Measurements from ENCODE around the gene MAD1L1. TPM values are rescaled to one million over a fixed set of nuclear protein-coding genes. Genes with fewer than 3 reads are reported as not detected.
"Not testable (repeated sequence)": the region's sequence is repeated elsewhere in the genome, so short reads cannot be mapped to it uniquely, and the experiment has no call there.

MAD1L1 gene
- total RNA-seq, 2 donors from 2014 or later, result 18.9 to 24.9 TPM

DNA sequence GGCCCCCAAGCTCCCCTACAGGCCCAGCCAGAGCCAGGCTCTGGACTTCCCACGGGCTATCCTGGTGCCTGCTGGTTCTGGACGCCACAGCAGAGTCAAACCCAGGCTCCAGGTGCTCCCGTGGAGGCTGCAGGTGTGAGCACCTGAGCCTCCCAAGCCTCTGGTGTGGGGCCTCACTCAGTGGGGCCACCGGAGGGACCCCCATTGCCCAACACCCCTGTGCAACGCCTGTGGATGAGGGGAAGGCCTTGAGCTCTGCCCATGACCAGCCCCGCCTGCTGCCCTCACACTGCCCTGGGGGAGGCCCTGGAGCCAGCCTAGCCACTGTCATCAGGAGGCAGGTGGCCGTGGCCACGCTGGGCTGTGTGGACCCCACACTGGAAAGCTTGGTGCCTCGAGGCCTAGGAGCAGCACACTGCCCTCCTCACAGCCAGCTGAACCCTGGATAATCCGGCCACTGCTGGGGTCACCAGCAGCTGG lies 229.3 kb downstream of the MAD1L1 start:
- intact Hi-C loops (cut with DNase I), result no loop called here
- no peak for ATAC-seq
- DNase-seq, result peak; percentile 8

DNA sequence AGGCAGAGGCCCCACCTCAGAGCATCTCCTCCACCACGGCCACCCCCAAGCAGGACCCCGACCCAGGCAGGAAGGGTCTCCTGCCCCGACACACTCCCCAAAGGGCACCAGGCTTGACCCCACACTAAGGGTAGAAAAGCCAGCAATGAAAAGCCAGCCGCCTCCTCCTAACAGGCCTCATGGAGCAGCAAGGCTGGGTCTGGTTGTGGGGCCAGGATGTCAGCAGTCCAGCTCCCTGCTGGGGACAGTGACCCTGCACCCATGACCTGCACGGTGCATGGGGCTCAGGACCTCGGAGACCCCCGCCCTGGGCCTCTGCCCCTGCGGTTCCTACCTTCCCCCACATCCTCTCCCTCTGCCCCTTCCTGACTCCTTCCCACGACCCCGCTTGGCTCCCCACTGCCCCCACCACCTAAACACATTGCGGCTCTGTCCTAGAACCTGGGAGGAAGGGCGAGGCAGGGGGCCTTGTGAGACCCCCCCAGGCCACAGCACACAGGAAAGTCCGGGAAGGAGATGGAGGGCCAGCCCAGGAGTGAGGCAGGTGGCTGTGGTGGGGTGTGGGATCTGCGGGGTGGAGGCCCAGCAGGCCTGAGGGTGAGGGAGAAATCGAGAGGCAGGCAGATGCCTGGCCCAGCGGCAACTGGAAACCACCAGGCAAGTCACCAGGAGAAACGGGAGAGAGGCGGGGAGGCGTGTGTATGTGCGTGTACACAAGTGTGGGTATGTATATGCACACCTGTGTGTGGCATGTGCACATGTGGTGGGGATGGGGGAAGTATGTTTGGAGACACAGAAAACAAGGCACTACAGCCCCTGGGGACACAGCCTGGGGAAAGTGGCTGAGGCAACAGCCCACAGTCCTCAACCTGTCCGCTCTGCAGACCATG lies 229.9 kb downstream of the MAD1L1 start:
- intact Hi-C loops (cut with DNase I), result no loop called here
- ATAC-seq (no peak), DNase-seq (peak; percentile 13)

DNA sequence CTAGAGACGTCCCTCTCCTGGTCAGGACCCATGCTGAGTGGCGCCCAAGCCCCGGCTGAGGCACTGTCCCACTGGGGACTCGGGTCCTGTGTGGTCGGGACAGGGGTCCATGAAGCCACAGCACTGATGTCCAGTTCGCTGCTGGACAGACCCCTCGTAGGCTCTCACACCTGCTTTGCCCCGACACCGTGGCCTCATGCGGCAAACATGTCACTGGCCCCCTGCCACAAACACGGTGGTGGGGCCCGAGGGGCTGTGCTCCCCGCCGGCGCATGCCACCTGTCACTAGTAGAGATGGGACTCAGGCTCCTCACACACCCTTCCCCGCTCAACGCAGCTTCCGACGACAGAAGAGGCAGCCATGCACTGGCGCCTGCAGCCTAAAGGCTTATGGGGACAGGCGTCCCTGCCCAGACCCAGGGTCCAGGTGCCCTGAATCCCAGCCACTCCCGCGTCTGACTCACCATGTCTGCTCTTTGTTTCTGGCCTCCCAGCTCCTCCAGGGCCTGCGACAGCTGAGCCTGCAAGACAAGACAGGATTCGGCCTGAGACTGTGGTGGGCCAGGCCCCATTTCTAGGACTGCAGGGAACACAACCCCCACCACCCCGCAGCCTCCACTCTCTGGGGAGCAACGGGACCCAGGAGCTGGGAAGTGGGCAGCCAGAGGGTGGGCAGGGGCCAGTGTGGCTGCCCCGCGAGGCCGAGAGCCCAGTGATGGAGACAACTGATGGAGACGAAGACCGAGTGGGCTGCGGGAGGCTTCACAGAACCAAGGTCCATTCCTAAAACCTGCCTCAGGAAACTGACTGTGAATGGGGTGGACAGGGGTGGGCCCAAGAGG lies 230.9 kb downstream of the MAD1L1 start:
- intact Hi-C loops (cut with DNase I), result no loop called here
- DNase-seq, result peak; percentile 10
- no peak for ATAC-seq

DNA sequence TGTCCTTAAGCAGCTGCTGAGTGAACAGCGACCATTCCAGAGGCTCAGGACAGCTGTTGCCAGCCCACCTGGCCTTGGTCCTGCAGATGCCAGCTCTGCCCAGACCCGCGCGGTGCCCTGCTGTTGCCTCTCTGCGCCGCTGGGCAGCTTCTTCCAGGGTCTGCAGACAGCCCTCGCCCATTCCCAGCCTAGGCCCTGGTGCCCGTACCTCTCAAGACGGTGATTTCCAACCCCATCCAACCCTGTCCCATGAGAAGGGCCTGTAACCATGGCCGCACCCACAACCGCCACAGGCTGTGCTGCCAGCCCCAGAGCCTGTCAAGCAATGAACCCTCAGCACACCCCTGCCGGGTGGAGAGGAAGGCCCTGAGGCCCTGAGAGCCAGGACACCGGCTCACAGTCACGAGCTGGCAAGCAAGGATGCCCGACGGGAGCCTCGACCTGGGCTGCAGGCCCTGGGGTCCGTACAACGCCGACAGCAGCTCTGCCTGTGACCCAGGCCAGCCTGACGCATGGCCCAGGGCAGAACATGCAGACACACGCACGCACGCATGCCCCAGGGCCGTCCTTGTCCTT lies 231.9 kb downstream of the MAD1L1 start:
- ATAC-seq (no peak), DNase-seq (peak; percentile 19)

DNA sequence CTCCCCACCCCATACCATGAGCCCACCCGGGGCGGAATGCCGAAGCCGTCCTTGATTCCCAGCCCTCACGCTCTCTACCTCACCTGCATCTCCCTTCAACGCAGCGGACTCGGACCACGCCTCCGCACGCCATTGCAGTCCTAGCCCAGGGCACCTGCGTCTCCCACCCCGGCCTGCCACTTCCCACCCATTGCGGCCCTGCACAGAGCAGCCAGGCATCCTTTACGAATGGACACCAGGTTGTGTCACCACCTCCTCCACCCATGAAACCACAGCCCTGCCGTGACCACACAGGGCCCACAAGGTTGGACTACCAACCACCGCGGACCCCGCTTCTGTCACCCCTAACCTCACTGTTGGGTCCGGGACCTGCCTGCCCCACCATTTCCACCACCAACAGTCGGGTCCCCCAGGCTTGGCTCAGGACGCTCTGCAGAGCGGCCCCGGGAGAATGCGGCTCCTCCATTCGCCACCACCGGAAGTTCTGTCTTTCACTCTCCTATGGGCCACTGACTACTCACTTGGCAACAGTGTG lies 232.5 kb downstream of the MAD1L1 start:
- no peak for DNase-seq
- intact Hi-C loops (cut with DNase I), result no loop called here
- ATAC-seq, result no peak

More for the DNA sequence above, 231.9 kb downstream of the MAD1L1 start:
- intact Hi-C loops (cut with DNase I), result no loop called here

DNA sequence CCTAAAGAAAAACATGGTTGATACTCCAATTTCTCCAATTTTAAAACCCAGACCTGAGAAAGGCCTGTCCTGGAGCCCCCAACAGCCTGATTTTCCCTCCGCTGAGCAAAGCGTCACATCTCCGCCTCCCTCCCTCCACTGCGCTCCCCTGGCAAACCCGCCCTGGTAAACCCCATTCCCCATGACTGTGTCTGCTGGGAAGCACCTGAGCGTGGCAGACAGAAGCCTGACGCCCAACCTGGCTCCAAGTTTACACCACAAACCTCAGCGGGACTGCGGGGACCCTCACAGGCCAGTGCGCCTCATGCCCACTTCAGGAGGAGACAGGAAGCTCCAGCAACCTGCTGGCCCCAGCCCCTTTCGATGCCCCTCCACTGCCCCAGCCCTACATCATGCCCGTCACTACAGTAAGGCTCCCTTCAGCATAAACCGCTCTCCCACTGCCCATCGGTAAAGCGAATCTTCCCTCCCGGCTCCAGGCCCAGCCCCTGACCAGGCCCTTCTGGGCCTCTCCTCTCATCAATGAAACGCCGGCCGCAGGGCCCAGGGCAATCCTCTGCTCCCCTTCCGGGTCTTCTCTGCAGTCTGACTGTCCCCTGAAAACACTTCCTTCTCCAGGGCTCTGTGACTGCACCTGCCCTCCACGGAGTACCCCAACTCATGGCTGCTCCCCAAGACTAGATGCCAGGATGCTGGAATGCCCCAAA lies 233.3 kb downstream of the MAD1L1 start:
- ATAC-seq (no peak), DNase-seq (no peak)
- intact Hi-C loops (cut with DNase I), result no loop called here

DNA sequence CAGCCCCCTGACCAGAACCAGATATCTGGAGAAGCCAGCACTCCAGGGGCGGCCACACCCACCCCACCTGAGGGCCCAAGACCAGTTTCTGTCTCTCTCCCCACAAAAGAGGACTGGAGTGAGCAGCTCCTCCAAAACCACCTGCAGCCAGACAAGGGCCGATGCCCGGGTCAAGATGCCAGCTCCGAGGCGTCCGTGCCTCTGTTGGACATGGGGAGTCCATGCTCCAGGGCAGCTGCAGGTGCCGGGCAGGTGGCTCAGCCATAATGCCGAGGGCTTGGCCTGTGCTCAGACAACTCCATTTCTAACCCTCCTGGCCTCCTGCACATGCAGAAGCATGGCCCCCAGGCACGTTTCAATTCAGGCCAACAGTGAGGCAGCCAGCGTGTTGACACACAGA lies 234.6 kb downstream of the MAD1L1 start:
- intact Hi-C loops (cut with DNase I), result no loop called here
- ATAC-seq (no peak), DNase-seq (no peak)

DNA sequence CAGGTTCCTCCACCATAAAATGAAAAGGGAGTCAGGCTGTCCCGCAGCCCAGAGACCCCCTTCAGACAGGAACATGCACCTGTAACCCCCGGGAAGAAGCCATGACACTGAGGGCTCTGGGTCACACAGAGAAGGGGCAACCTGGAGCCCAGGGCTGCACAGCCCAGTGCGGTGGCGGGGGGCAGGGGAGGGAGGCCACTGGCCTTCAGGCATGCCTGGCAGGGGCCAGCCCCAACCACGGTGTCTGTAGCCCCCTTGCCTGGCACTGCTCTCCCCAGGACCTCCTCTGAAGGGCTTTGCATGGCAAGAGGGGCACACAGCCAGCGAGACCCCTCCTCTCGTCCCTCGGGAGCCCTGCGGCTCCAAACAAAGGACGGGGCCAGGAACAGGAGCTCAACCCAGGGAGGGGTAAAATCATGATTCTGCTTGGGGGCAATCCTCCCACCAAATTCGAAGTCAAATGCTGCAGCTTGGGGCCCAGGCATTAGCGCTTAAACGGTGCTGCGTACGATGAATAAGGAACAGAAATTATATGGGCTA lies 235.1 kb downstream of the MAD1L1 start:
- ATAC-seq (no peak), DNase-seq (no peak)
- intact Hi-C loops (cut with DNase I), result no loop called here

DNA sequence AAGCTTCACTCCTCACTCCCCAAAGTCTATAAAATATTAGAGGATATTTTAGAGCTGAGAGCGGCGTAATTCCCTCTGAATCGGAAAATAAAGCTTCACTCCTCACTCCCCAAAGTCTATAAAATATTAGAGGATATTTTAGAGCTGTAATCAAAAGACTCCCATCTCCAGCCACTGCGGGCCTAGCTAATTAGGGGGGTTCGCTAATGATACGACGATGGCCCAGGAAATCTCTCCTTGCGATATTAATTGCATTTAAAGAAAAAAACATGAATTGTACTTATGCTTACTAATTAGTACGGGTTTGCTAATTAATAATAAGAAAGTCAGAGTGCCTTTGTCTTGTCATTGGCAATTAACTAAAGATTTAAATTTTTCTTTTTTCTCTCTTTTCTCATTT lies 235.9 kb downstream of the MAD1L1 start:
- intact Hi-C loops (cut with DNase I), result no loop called here
- ATAC-seq, result no peak
- DNase-seq, result no peak

DNA sequence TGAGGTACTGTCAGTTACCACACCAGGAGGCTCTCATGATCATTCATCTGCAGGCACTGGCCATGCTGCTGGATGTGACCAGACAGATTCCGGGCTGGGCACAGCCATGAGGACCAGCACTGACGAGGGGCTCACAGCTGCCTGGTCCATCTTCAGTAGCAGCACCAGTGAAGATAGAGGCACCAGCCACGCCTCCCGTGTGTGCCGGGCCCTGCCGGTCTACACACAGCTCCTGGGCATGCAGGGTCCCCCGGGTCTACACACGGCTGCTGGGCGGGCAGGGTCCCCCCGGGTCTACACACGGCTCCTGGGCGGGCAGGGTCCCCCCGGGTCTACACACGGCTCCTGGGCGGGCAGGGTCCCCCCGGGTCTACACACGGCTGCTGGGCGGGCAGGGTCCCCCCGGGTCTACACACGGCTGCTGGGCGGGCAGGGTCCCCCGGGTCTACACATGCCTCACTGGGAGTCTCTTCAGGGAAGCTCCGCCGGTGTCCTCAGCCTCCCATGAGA lies 236.8 kb downstream of the MAD1L1 start:
- not testable (repeated sequence) for ATAC-seq, DNase-seq

DNA sequence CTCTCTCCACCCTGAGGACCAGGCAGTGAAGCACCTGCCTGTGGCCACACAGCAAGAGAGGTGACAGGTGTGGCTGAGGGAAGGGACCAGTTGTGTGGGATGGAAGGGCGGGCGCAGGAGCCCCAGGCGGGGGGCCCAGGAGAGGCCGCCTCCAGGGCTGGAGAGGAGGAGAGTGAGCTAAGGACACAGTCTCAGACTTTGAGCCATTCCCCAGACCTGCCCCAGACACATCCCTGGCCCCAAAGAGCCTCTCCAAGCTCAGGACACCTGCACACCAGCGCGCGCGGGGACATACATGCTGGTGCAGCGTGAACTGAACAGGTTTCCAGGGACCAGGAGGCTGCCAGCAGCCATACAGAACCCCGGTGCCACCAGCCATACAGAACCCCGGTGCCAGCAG lies 237.3 kb downstream of the MAD1L1 start:
- ATAC-seq (no peak), DNase-seq (no peak)
- intact Hi-C loops (cut with DNase I), result no loop called here

More for the DNA sequence above, 236.8 kb downstream of the MAD1L1 start:
- intact Hi-C loops (cut with DNase I), result not testable (repeated sequence)

DNA sequence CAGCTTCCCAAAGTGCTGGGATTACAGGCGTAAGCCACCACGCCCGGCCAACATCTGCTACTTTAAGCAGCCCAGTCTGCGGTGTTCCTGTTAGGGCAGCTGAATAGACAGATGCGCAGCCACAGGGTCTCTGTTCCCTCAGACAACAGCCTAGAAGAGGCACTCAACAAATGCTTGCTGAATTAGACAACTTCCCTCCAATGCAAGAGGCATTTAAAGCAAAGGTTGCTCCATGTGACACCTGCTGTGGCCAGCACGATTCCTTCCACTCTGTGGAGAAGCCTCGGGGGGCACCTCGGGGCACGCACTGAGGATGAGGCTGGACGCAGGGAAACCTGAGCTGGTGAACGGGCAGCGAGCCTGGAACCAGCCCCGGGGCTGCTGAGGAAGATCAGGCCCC lies 237.8 kb downstream of the MAD1L1 start:
- DNase-seq (no peak), ATAC-seq (no peak)
- intact Hi-C loops (cut with DNase I), result no loop called here

DNA sequence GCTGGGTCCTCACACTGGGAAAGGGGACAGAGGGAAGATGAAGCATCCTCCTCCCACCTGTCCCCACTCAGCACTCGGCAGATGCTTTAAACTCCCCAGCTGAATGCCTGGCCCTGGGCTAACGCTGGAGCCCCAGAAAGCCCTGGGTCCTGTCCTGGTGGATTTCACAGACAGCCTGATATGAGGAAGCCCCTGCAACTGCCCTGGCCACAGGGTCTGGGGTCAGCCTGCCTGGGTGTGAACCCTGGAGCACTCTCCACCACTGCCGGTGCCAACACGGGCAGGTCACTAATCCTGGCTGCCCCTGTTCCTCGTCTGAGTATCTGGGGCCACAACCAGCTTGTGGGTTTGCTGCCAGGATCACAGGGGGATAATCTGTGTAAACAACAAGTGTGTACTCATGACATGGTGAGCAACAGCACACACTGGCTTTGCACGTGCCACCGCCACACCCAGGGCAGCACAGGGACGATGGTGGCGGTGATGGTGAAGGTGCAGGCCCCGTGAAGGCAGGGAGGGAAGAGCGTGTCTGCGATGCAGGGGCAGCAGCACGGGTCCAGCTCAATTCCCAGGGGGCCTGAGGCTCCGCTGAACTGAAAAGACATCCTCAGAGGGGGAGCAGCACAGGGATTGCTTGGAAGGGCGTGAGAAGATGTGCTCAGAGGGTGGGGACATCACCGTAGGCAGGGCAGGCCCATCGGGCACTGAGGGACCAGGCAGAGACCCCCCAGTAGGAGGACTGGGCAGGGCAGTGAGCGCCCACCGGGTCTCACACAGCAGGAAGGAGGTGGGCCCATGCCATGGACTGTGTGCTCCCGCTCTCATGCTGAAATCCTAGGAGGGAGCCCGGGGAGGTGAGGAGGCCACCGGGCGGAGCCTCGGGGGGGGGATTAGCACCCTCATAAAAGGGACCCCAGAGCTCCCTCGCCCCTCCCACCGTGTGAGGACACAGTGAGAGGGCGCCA lies 238.7 kb downstream of the MAD1L1 start:
- intact Hi-C loops (cut with DNase I), result no loop called here
- no peak for DNase-seq

DNA sequence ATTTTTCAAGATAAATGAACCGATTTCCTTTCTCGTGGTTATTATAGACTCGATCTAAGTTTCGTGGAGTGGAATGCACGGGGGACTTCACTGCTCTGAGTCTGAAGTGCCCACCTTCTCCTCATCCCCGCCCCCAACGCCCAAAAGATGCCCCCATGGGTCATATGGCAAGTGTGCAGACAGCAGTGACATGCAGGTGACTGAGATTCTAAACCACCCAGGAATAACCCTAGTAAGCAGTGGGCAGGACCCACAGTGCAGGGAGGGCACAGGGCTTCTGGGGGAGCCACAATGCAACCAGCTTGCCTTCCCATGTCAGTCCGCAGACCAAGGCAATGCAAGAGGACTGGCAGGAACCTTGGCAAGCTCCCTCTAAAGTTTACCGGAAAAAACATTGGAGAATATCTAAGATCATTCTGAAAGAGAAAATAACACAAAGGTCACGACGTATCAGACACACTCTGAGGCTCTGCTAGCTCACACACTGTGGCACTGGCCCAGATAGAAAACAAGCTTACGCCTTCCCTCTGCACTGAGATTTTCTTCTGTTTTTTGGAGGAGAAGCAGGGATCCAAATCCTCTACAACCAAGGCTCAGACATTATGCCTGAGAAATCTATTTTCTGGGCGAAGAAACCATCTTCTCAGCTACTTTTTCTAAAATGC lies 239.6 kb downstream of the MAD1L1 start:
- peak; percentile 29 to 56 for ATAC-seq
- no peak for DNase-seq
- intact Hi-C loops (cut with DNase I), result no loop called here

More for the DNA sequence above, 238.7 kb downstream of the MAD1L1 start:
- ATAC-seq, result no peak

DNA sequence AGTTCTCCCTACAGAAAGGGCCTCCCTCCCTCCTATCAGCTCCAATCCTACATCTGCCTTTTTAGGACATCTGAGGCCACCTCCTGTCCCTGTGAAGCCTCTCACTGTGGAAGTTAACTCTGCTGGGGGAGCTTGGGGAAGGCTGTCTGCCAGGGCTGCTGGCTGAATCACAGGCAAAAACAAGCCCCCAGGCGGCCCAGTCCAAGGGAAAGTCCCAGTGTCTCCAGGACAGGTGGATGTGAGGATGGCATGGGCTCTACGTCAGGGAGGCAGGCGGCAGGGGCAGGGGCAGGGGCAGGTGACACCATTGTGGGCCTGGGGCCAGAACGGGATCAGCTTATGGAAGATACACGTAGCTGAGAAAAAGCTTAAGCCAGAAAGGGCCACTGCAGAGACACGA lies 240.2 kb downstream of the MAD1L1 start:
- DNase-seq (no peak), ATAC-seq (peak; percentile 13 to 28)
- intact Hi-C loops (cut with DNase I), result no loop called here

DNA sequence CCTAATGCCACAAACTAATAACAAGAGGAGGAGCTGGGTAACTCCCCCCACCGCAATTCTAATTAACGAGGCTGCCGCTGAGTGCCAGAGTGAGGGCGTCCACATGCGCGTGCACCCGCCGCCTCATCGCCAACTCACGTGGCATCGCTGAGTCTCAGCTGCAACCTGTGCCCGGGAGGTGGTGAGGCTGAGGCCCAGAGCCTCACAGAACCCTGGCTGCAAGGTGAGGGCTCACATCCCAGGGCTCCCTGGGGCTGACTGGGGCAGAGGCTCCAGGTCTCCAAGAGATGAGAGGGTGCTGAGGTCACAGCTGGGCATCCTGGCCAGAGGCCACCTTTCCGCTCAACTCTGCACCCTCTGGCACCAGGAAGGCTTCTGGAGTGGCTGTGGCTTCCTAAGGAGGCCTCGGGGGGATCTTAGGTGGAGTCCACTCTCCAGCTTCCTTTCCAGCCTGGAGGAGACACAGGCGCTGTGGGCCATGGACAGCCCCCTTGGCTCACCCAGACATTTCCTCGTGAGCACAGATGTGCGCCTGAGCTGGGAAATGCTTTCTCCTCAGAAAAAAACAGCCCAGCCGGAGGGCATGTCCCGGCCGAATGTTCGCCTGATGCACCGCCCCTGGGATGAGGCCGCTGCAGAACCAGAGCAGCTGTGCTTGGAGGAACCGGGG lies 242.6 kb downstream of the MAD1L1 start:
- ATAC-seq (peak in 1 of 2 donors; percentile 35), DNase-seq (no peak)
- intact Hi-C loops (cut with DNase I), result no loop called here
